ENCODE measurements around the gene SHKBP1. TPM values are rescaled to one million over a fixed set of nuclear protein-coding genes. Genes with fewer than 3 reads are reported as not detected.
A peak's percentile ranks its signal among the peaks of the same experiment; 100 is the strongest.

The SHKBP1 gene
- total and polyA plus RNA-seq, 4 donors, result 21.1 to 191 (median 97.1) TPM

DNA sequence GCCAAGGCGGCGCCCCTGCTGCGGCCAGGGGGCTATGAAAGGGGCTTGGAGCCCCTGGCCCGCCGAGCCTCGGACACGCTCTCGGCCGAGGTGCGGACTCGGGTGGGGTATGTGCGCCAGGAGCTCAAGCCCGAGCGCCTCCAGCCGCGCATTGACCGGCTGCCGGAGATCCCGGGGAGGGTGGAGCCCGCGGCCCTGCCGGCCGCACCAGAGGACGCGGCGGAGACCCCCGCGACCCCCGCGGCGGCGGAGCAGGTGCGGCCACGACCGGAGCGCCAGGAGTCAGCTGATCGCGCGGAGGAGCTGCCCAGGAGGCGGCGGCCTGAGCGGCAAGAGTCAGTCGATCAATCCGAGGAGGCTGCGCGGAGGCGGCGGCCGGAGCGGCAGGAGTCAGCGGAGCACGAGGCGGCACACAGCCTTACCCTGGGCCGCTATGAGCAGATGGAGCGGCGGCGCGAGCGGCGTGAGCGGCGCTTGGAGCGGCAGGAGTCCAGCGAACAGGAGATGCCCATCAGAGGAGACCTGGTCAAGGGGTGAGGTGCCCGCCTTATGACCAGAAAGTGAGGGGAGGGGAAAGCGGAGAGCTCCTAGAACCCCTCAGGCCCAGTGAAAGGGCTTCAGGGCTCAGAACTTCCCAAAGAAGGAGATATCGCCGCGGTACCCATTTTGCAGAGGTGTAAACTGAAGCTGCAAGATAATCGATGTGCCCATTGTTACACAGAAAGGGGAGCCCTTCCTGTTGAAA, 8.8 kb upstream of the SHKBP1 start:
- WGBS, 2 donors, result 7 to 8% methylated on average over 66 to 70 of the region's 70 CpGs
- DNase-seq (no peak), ATAC-seq (ENCODE audit: insufficient read depth, low FRiP score) (no peak)
- H3K9ac ChIP-seq (ENCODE audit: insufficient read depth in 1 of 2, low read length in 2 of 2), result no peak overlapping the region
- H3K4me1 ChIP-seq (ENCODE audit: control insufficient read depth in 5 of 5, insufficient read depth in 5 of 5, low read length in 5 of 5), result peaks cover 0 to 7% (median 0%) of the 10 kb centered on the region in 5 donors
- H3K27me3 ChIP-seq (ENCODE audit: control insufficient read depth in 3 of 3, insufficient read depth in 3 of 3, low read length in 2 of 3), result peaks cover 0 to 39% (median 26%) of the 10 kb centered on the region in 3 donors
- no peak overlapping the region for H3K27ac ChIP-seq (ENCODE audit: low read depth in 1 of 2, low read length in 1 of 2)
- TF ChIP-seq, protein P1, sequence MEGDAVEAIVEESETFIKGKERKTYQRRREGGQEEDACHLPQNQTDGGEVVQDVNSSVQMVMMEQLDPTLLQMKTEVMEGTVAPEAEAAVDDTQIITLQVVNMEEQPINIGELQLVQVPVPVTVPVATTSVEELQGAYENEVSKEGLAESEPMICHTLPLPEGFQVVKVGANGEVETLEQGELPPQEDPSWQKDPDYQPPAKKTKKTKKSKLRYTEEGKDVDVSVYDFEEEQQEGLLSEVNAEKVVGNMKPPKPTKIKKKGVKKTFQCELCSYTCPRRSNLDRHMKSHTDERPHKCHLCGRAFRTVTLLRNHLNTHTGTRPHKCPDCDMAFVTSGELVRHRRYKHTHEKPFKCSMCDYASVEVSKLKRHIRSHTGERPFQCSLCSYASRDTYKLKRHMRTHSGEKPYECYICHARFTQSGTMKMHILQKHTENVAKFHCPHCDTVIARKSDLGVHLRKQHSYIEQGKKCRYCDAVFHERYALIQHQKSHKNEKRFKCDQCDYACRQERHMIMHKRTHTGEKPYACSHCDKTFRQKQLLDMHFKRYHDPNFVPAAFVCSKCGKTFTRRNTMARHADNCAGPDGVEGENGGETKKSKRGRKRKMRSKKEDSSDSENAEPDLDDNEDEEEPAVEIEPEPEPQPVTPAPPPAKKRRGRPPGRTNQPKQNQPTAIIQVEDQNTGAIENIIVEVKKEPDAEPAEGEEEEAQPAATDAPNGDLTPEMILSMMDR (IDR thresholded peaks at IDR 0.05; ENCODE audit: control extremely low read depth, extremely low read depth), result no peak
- no peak overlapping the region for H3K4me3 ChIP-seq
- no peaks in the 10 kb centered on the region for H3K36me3 ChIP-seq (ENCODE audit: control insufficient read depth in 4 of 4, insufficient read depth in 4 of 4, low read length in 4 of 4)
- no peaks in the 10 kb centered on the region for H3K9me3 ChIP-seq (ENCODE audit: control insufficient read depth in 4 of 4, insufficient read depth in 3 of 4, low read length in 3 of 4)

GRCh38 chr19:40570313-40571004, 6.2 kb upstream of the SHKBP1 start:
- 1% methylated on average over 31 to 53 of the region's 53 CpGs for WGBS, 2 donors
- H3K27ac ChIP-seq (ENCODE audit: low read depth in 1 of 2, low read length in 1 of 2), result peak overlapping the region in 1 of 2 donors; percentile 60
- H3K4me1 ChIP-seq (ENCODE audit: control insufficient read depth in 5 of 5, insufficient read depth in 5 of 5, low read length in 5 of 5), result peaks cover 0 to 7% (median 0%) of the 10 kb centered on the region in 5 donors

DNA sequence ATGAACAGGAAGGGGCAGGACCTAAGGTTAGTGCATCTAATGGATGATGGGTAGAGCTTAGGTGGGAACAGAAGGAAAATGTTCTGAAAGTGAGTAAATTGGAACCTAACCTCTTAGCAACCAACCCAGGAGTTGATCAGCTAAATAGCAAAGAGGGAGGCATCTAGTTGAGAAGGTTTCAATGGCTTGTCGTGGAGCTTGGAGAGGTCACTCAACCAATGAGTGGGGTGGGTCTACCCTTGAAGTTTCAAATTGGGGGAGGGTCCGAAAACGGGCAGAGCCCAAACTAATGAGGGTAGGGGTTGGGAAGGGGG, 5.7 kb upstream of the SHKBP1 start:
- ATAC-seq (ENCODE audit: insufficient read depth, low FRiP score) (no peak), DNase-seq (no peak)
- Histone ChIP-seq H3K9me3 (ENCODE audit: control insufficient read depth in 4 of 4, insufficient read depth in 3 of 4, low read length in 3 of 4) (no peaks in the 10 kb centered on the region), H3K27ac (ENCODE audit: low read depth in 1 of 2, low read length in 1 of 2) (no peak overlapping the region), H3K4me1 (ENCODE audit: control insufficient read depth in 5 of 5, insufficient read depth in 5 of 5, low read length in 5 of 5) (peaks cover 0 to 7% (median 0%) of the 10 kb centered on the region in 5 donors), H3K27me3 (ENCODE audit: control insufficient read depth in 3 of 3, insufficient read depth in 3 of 3, low read length in 2 of 3) (peaks cover 0 to 35% (median 18%) of the 10 kb centered on the region in 3 donors), H3K4me3 (no peak overlapping the region), H3K36me3 (ENCODE audit: control insufficient read depth in 4 of 4, insufficient read depth in 4 of 4, low read length in 4 of 4) (no peaks in the 10 kb centered on the region), H3K9ac (ENCODE audit: insufficient read depth in 1 of 2, low read length in 2 of 2) (no peak overlapping the region)
- TF ChIP-seq, protein P1 (IDR thresholded peaks at IDR 0.05; ENCODE audit: control extremely low read depth, extremely low read depth), result no peak
- 28 to 31% methylated on average over 3 of the region's 3 CpGs for WGBS, 2 donors

More at GRCh38 chr19:40570313-40571004, 6.2 kb upstream of the SHKBP1 start:
- peak; percentile 100 for ATAC-seq (ENCODE audit: insufficient read depth, low FRiP score)
- H3K4me3 ChIP-seq, result no peak overlapping the region
- TF ChIP-seq, protein P1 (IDR thresholded peaks at IDR 0.05; ENCODE audit: control extremely low read depth, extremely low read depth), result no peak
- peak; percentile 94 to 95 (median 94) for DNase-seq
- peaks cover 0 to 37% (median 21%) of the 10 kb centered on the region in 3 donors for H3K27me3 ChIP-seq (ENCODE audit: control insufficient read depth in 3 of 3, insufficient read depth in 3 of 3, low read length in 2 of 3)
- H3K9me3 ChIP-seq (ENCODE audit: control insufficient read depth in 4 of 4, insufficient read depth in 3 of 4, low read length in 3 of 4), result no peaks in the 10 kb centered on the region
- no peaks in the 10 kb centered on the region for H3K36me3 ChIP-seq (ENCODE audit: control insufficient read depth in 4 of 4, insufficient read depth in 4 of 4, low read length in 4 of 4)
- no peak overlapping the region for H3K9ac ChIP-seq (ENCODE audit: insufficient read depth in 1 of 2, low read length in 2 of 2)
